ENCODE measurements around the gene RNF17. TPM values are rescaled to one million over a fixed set of nuclear protein-coding genes. Genes with fewer than 3 reads are reported as not detected.

Gene RNF17
- total and polyA plus RNA-seq, 10 of the 15 experiments (the other 5 are each of a cell fraction or from before 2014, with no cell fraction given) = not detected

- H2AFZ ChIP-seq (ENCODE audit: control insufficient read depth, low read depth, low read length) = no peak overlapping the region
- intact Hi-C loops (cut with micrococcal nuclease; ENCODE audit: unreplicated experiment) (no loop called here), in situ Hi-C loops (cut with MboI) (no loop called here)
- H3K27ac ChIP-seq (ENCODE audit: control insufficient read depth, insufficient read depth) = no peak overlapping the region
- BruUV-seq (replicated peaks) = no TSS peak
- no peaks in the 10 kb centered on the region for H3K36me3 ChIP-seq (ENCODE audit: control insufficient read depth in 2 of 2, insufficient read depth in 2 of 2, low read length in 1 of 2)
- FAIRE-seq (no peak), DNase-seq (ENCODE audit: low read depth, low spot score) (no peak), ATAC-seq (no peak)
- no peak for TF ChIP-seq NFIC (IDR thresholded peaks at IDR 0.05; ENCODE audit: low read depth, low read length)
- no peak for TF ChIP-seq NR2C2 (IDR thresholded peaks at IDR 0.05; ENCODE audit: borderline replicate concordance, control insufficient read depth, insufficient read length, low read depth)
- peaks cover 12% of the 10 kb centered on the region for H3K4me1 ChIP-seq (ENCODE audit: control insufficient read depth, insufficient read depth, low read length)
- POLR2A ChIA-PET = no interaction called here
- 86% methylated on average over 1 of the region's 1 CpG for WGBS (ENCODE audit: insufficient coverage, insufficient replicate concordance, low lambda C conversion rate, missing lambda C conversion rate)
- no peaks in the 10 kb centered on the region for H3K9me3 ChIP-seq (replicated peaks; ENCODE audit: control insufficient read depth, insufficient read depth, low read length)
- H3K9ac ChIP-seq (ENCODE audit: control insufficient read depth, insufficient read depth, low read length) = no peak overlapping the region
- no peak overlapping the region for H3K4me3 ChIP-seq
- SMC1A ChIA-PET (ENCODE audit: uncharacterized antibody, unreplicated experiment) = no interaction called here
- CTCF ChIA-PET = no interaction called here
- no peaks in the 10 kb centered on the region for H4K20me1 ChIP-seq (ENCODE audit: control insufficient read depth, insufficient read depth)
- H3K4me2 ChIP-seq (ENCODE audit: control insufficient read depth, insufficient read depth) = no peak overlapping the region
- RAD21 ChIA-PET (ENCODE audit: unreplicated experiment) = no interaction called here
- no peaks in the 10 kb centered on the region for H3K79me2 ChIP-seq (ENCODE audit: control insufficient read depth, insufficient read depth, low read length)
- no peaks in the 10 kb centered on the region for H3K27me3 ChIP-seq (replicated peaks in 1 of 2; ENCODE audit: control insufficient read depth in 2 of 2, insufficient read depth in 2 of 2, low read length in 1 of 2)
These were observed 63.8 kb downstream of the RNF17 start for GRCh38 chr13:24827799-24828198.

GRCh38 chr13:24834902-24835510 is 71.0 kb downstream of the RNF17 start:
- intact Hi-C loops (cut with micrococcal nuclease; ENCODE audit: unreplicated experiment) (no loop called here), in situ Hi-C loops (cut with MboI) (no loop called here)
- Histone ChIP-seq H3K9me3 (replicated peaks; ENCODE audit: control insufficient read depth, insufficient read depth, low read length) (no peaks in the 10 kb centered on the region), H3K9ac (ENCODE audit: control insufficient read depth, insufficient read depth, low read length) (no peak overlapping the region), H4K20me1 (ENCODE audit: control insufficient read depth, insufficient read depth) (no peaks in the 10 kb centered on the region), H3K27me3 (replicated peaks in 1 of 2; ENCODE audit: control insufficient read depth in 2 of 2, insufficient read depth in 2 of 2, low read length in 1 of 2) (no peaks in the 10 kb centered on the region), H3K4me2 (ENCODE audit: control insufficient read depth, insufficient read depth) (no peak overlapping the region), H2AFZ (ENCODE audit: control insufficient read depth, low read depth, low read length) (no peak overlapping the region), H3K4me3 (no peak overlapping the region), H3K36me3 (ENCODE audit: control insufficient read depth in 2 of 2, insufficient read depth in 2 of 2, low read length in 1 of 2) (no peaks in the 10 kb centered on the region), H3K79me2 (ENCODE audit: control insufficient read depth, insufficient read depth, low read length) (no peaks in the 10 kb centered on the region), H3K4me1 (ENCODE audit: control insufficient read depth, insufficient read depth, low read length) (peaks cover 5% of the 10 kb centered on the region), H3K27ac (ENCODE audit: control insufficient read depth, insufficient read depth) (no peak overlapping the region)
- ChIA-PET RAD21 (ENCODE audit: unreplicated experiment) (no interaction called here), POLR2A (no interaction called here), SMC1A (ENCODE audit: uncharacterized antibody, unreplicated experiment) (no interaction called here), CTCF (no interaction called here)
- no TSS peak for BruUV-seq (replicated peaks)
- DNase-seq (ENCODE audit: low read depth, low spot score) (no peak), ATAC-seq (no peak), FAIRE-seq (no peak)
- TF ChIP-seq YBX1 (IDR thresholded peaks at IDR 0.05) = no peak
- TF ChIP-seq PAX5 (IDR thresholded peaks at IDR 0.05; ENCODE audit: borderline replicate concordance, low read depth, low read length) = no peak
- no peak for TF ChIP-seq SKIL (IDR thresholded peaks at IDR 0.05; ENCODE audit: low read depth, poor library complexity, severe bottlenecking)
- 22% methylated on average over 9 of the region's 9 CpGs for WGBS (ENCODE audit: insufficient coverage, insufficient replicate concordance, low lambda C conversion rate, missing lambda C conversion rate)

Data from GM12878 (cell line).